Globus pallidus (tissue), 1 donor: ENCODE data around the gene TAC3.
"Not testable (repeated sequence)": the region's sequence is repeated elsewhere in the genome, so short reads cannot be mapped to it uniquely, and the experiment has no call there.

ENCODE experiments used
- DNase-seq: peaks from one replicate; pipeline ENCODE4 v3.0.0-alpha.2; 2015; ENCODE audit warnings: low spot score

The TAC3 gene

GRCh38 chr12:56982578-56983236, 33.6 kb downstream of the TAC3 start:
- DNase-seq = not testable (repeated sequence)

- no peak for DNase-seq
Observed at GRCh38 chr12:56980941-56981530, 35.3 kb downstream of the TAC3 start.

GRCh38 chr12:56980268-56980667, 36.1 kb downstream of the TAC3 start:
- DNase-seq = no peak

DNA sequence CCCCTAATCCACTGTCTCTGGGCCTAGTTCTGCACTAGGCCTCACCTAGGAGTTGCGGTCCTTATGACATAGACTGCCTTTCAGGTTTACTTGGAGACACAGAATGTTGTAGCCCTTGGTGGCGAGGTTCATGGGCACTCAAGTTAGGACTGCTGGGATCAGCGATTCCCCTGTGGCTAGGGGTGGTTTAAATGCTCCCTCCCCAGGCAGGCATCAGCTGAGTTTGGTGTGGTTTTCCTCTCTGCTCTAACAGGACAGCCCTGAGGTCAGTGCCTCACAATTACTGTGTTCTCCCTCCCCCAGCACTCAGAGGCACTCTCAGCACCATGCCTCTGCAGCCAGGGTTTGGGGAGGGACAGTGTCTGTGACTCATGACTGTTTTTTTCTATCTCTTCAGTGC, 36.7 kb downstream of the TAC3 start:
- no peak for DNase-seq

DNA sequence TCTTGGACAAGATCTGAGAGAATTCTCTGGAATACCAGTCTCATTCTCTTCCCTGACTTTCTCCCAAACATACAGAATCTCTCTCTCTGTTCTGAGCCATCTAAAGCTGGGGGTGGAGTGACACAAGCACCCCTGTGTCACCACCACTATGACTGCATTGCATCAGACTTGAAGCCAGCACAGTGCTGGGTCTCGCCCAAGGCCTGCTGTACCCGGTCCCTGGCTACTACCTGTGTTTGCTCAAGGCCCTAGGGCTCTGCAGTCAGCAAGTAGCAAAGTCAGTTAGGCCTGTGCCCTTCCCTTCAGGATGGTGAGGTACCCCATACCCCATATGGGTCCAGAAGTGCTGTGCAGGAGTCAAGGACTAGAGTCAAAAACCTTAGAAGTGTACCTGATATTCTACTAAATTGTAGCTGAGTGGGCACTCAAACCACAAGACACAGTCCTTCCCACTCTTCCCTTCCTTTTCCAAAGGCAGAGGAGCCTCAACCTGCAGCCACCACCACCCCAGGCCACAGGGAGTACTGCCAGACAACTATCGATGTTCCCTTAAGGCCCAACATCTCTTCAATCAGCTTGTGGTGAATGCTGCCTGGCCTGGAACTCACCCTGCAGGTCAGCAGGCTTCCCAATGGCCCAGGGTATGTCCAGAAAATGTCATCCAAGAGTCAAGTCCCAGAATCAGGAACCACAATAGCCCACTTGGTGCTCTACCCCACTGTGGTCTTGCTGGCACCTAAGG, 37.8 kb downstream of the TAC3 start:
- no peak for DNase-seq

GRCh38 chr12:56977361-56977760, 39.0 kb downstream of the TAC3 start:
- DNase-seq = not testable (repeated sequence)

DNA sequence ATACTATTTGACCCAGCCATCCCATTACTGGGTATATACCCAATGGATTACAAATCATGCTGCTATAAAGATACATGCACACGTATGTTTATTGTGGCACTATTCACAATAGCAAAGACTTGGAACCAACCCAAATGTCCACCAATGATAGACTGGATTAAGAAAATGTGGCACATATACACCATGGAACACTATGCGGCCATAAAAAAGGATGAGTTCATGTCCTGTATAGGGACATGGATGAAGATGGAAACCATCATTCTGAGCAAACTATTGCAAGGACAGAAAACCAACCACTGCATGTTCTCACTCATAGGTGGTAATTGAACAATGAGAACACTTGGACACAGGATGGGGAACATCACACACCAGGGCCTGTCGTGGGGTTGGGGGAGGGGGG, 42.1 kb downstream of the TAC3 start:
- not testable (repeated sequence) for DNase-seq

GRCh38 chr12:56968910-56969309, 47.4 kb downstream of the TAC3 start:
- DNase-seq = not testable (repeated sequence)

GRCh38 chr12:56965997-56966642, 50.2 kb downstream of the TAC3 start:
- DNase-seq = not testable (repeated sequence)

DNA sequence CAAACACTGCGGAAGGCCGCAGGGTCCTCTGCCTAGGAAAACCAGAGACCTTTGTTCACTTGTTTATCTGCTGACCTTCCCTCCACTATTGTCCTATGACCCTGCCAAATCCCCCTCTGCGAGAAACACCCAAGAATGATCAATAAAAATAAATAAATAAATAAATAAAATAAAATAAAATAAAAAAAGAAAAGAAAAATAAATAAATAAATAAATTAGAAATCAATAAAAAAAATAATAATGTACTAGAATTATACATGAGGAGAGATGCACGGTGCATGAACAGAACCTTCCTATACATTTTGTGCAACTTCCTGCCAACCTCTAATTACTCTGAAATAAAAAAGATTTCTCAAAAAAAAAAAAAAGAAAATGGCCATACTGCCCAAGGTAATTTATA, 51.2 kb downstream of the TAC3 start:
- not testable (repeated sequence) for DNase-seq

DNA sequence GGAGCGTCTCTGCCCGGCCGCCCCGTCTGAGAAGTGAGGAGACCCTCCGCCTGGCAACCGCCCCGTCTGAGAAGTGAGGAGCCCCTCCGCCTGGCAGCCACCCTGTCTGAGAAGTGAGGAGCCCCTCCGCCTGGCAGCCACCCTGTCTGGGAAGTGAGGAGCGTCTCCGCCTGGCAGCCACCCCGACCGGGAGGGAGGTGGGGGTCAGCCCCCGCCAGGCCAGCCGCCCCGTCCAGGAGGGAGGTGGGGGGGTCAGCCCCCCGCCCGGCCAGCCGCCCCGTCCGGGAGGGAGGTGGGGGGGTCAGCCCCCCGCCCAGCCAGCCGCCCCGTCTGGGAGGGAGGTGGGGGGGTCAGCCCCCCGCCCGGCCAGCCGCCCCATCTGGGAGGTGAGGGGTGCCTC, 52.8 kb downstream of the TAC3 start:
- DNase-seq = not testable (repeated sequence)

- DNase-seq = not testable (repeated sequence)
Observed at GRCh38 chr12:56962247-56962646, 54.1 kb downstream of the TAC3 start.
